Astrocyte (in vitro differentiated cells and primary cell): ENCODE measurements around the gene TICRR.

Experiments
- EZH2 ChIP-seq: IDR thresholded peaks from 2 replicates; pipeline ENCODE4 v1.6.1; 2012; ENCODE audit warnings: mild to moderate bottlenecking, low read length, inconsistent platforms; ENCODE audit not compliant: insufficient read depth
- TF ChIP-seq, protein P1 (sequence below): IDR thresholded peaks from 2 replicates; pipeline ENCODE4 v1.5.1; 2011; ENCODE audit warnings: low read depth, mild to moderate bottlenecking, inconsistent platforms, low read length, moderate library complexity; ENCODE audit not compliant: insufficient read depth

DNA sequence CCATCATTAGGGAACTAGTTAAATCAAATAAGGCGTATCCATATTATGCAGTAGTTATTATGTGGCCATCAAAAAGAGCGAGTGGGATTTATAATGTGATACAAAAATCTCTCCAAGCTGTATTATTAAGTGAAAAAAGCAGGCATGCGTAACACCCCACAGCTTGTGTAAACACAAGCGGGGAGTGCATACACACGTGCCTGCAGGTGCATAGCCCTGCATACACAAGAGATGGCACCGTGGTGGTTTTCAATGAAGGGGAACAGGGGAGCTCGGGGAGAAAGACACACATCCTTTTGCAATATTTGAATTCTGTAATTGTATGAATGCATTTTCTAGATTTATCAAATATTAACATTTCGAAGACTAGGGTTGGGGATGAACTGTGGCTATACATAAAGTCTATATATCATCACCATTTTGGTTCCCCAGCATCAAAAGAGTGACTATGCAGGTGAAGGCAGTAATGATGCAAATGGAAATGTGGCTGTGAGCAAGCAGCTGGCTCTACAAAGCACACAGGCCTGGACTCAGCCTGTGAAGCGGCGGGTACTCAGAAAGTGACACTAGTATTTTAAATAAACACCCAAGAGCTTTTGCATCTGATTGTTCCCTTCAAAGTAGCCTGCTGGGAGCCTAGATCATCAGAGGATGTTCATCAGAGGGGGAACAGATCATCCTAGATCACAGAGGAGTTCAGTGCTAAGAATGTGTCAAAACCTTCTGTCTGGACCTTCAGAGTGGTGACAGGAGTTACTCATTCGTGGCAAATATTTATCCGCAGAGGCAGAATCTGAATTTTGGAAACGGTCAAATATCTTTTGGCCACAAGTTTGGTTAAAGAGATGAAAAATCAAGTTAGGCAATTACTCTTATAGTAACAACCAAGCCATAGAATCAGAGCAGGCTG, 89.4 kb downstream of the TICRR start:
- TF ChIP-seq, protein P1, sequence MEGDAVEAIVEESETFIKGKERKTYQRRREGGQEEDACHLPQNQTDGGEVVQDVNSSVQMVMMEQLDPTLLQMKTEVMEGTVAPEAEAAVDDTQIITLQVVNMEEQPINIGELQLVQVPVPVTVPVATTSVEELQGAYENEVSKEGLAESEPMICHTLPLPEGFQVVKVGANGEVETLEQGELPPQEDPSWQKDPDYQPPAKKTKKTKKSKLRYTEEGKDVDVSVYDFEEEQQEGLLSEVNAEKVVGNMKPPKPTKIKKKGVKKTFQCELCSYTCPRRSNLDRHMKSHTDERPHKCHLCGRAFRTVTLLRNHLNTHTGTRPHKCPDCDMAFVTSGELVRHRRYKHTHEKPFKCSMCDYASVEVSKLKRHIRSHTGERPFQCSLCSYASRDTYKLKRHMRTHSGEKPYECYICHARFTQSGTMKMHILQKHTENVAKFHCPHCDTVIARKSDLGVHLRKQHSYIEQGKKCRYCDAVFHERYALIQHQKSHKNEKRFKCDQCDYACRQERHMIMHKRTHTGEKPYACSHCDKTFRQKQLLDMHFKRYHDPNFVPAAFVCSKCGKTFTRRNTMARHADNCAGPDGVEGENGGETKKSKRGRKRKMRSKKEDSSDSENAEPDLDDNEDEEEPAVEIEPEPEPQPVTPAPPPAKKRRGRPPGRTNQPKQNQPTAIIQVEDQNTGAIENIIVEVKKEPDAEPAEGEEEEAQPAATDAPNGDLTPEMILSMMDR, result no peak
- no peak for TF ChIP-seq EZH2
